Natural killer cell (primary cell): ENCODE data around the gene SAMD10. TPM values are rescaled to one million over a fixed set of nuclear protein-coding genes. Genes with fewer than 3 reads are reported as not detected.

Source experiments
- ATAC-seq, 3 donors: fragments of 150-1000 bp in 2 of 3; fragments of 200-7000 bp in 1 of 3; cut with Tn5 transposase; 1 replicate in 1 of 3; 2 replicates in 2 of 3; pipeline ENCODE4 v1.10.0; 2021; ENCODE audit warnings: mild to moderate bottlenecking in 2 of 3, moderate library complexity in 2 of 3
- DNase-seq, 2 donors: peaks; one replicate each; pipeline versions ENCODE4 v3.0.0 to v3.0.0-alpha.2; 2013 to 2021; ENCODE audit warnings: mixed read lengths in 1 of 2
- H3K27ac ChIP-seq: one replicate; pipeline ENCODE4 v1.5.1; 2013; ENCODE audit warnings: mild to moderate bottlenecking, low read length
- H3K27me3 ChIP-seq: one replicate; pipeline ENCODE4 v1.6.1; 2013; ENCODE audit warnings: low read length; ENCODE audit not compliant: control insufficient read depth, insufficient read depth
- H3K36me3 ChIP-seq: one replicate; pipeline ENCODE4 v1.6.1; 2013; ENCODE audit warnings: low read length; ENCODE audit not compliant: control insufficient read depth, insufficient read depth
- H3K4me1 ChIP-seq: one replicate; pipeline ENCODE4 v1.6.1; 2013; ENCODE audit warnings: low read length; ENCODE audit not compliant: control insufficient read depth, insufficient read depth
- H3K4me3 ChIP-seq: one replicate; pipeline ENCODE4 v1.5.1; 2013; ENCODE audit warnings: low read length
- H3K9me3 ChIP-seq: one replicate; pipeline ENCODE4 v1.6.1; 2013; ENCODE audit warnings: low read length; ENCODE audit not compliant: control insufficient read depth, insufficient read depth
- H3K27ac Mint-ChIP-seq, 2 donors: one replicate each; pipeline ENCODE4 v1.8.0; 2022; ENCODE audit warnings: mild to moderate bottlenecking in 2 of 2, mixed read lengths in 2 of 2, moderate library complexity in 1 of 2
- H3K27me3 Mint-ChIP-seq, 2 donors: one replicate each; pipeline ENCODE4 v1.8.0; 2022; ENCODE audit warnings: low read depth in 2 of 2, mixed read lengths in 2 of 2
- H3K36me3 Mint-ChIP-seq: one replicate; pipeline ENCODE4 v1.8.0; 2022; ENCODE audit warnings: mixed read lengths
- H3K4me1 Mint-ChIP-seq, 2 donors: one replicate each; pipeline ENCODE4 v1.8.0; 2022; ENCODE audit warnings: mixed read lengths in 2 of 2
- H3K4me3 Mint-ChIP-seq: one replicate; pipeline ENCODE4 v1.8.0; 2022; ENCODE audit warnings: mild to moderate bottlenecking, moderate library complexity, mixed read lengths
- H3K9me3 Mint-ChIP-seq, 2 donors: one replicate each; pipeline ENCODE4 v1.8.0; 2022; ENCODE audit warnings: mixed read lengths in 2 of 2
- WGBS: methylation state at CpG from one replicate; pipeline ENCODE4 v1.1.7; 2013; ENCODE audit warnings: missing lambda C conversion rate; ENCODE audit not compliant: insufficient coverage; 5-methylcytosine and 5-hydroxymethylcytosine counted together
- intact Hi-C: fragments of 100-400 bp; cut with micrococcal nuclease; formaldehyde crosslinking; loops from one replicate; pipeline ENCODE4 v1.14.2; 2022
- total RNA-seq, 4 donors: library from RNA; stranded (reverse); fragments of 120-200 nt in 1 of 4; gene quantifications; one replicate each; pipeline versions ENCODE4 v1.2.3 to v1.2.4, GENCODE V29; 2013 to 2022
- TF ChIP-seq, protein P1 (sequence below): fragments of 200-600 bp; IDR thresholded peaks from one replicate; pipeline ENCODE4 v1.8.0; 2022; ENCODE audit warnings: antibody characterized with exemption

SAMD10 gene
- total RNA-seq, 3 donors from 2014 or later (not counting 1 experiment from before 2014, with no cell fraction given): 15.2 to 22.3 (median 17.6) TPM

DNA sequence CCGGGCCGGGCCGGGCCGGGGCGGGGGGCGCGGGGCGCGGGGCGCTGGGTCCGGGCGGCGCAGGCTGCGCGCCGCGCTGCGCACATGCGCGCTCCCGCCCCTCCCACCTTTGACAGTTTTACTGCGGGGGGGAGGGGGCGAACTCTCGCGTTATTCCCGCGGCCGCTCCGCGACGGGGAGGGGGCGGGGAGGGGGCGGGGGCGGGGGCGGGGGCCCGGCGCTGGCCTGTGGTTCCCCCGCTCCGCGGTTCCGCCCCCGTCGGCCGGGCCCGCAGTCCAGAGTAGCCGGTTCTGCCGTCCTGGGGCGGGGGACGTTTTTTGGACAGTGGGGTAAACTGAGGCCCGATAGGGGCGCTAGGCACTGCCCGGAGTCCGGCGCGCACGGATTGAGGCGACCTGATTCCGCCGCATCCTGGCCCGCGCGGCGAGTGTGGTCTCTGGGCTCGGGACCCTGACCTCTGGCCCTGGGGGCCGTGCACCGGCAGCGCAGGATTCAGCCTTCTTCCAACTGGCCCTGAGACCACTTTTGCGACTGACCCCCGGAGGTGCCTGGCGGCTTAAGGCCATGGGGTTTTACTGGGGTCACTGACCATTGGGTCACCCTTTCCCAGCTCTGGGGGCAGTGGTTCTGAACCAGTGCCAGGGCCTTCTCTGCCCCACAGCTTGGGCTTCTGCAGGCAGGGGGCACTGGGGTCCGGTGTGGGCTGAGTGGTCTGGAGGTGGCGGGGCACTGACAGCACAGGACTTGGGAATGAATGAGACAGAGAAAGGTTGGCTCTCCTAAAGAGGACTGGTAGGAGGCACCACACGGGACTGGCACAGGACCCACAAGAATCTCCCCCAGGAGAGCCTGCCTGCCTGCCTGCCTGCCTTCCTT, 9.4 kb downstream of the SAMD10 start, which contains the start of gene ZNF512B:
TSS of gene ZNF512B (minus strand) at position 93 of the 876 bp plus-strand sequence. CDS start 1,980 bp downstream, outside the sequence.
- 7% methylated on average over 55 of the region's 73 CpGs for WGBS
- intact Hi-C loops: loop anchor here (5.0 kb wide), 3 partner anchors 63 to 473 kb away; partner anchors contain the start of gene EEF1A2

DNA sequence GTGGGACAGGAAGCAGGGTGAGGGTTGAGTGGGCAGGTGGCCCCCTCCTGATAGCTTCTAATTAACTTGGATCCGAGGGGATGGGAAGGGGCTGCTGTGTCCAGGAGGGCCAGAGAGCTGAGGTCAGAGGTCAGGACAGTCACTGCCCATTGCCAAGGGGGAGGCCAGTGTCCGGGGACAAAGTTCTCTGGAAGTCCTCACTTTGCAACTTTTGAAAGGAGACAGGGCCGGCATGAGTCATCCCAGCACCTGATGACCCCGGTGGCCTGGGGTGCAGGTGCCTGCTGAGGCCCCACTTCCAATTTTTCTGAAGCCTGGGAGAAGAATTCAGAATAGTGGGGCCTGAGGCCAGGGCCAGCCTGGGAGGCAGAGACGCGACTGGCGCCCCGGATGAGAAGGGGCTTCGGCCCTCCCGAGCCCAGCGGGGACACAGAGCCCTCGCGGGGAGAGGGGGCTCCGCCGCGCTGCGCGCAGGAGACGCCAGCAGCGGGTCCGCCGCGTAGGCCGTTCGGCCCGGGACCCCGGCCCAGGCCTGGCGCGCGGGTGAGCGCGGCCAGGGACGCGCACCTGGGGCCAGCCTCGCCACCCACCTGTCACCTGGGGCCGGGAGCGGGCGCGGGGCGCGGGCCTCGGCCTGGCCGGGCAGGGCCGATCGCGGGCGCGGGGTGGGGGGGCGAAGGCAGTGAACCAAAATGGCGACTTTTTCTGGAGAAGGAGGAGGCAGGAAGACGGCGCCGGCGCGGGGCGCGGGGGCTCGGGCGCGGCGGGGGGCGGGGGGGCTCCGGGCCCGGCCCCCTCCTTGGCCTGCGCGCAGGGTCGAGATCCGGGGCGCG, 10.3 kb downstream of the SAMD10 start:
- no peaks in the 10 kb centered on the region for H3K27me3 Mint-ChIP-seq
- TF ChIP-seq, protein P1, sequence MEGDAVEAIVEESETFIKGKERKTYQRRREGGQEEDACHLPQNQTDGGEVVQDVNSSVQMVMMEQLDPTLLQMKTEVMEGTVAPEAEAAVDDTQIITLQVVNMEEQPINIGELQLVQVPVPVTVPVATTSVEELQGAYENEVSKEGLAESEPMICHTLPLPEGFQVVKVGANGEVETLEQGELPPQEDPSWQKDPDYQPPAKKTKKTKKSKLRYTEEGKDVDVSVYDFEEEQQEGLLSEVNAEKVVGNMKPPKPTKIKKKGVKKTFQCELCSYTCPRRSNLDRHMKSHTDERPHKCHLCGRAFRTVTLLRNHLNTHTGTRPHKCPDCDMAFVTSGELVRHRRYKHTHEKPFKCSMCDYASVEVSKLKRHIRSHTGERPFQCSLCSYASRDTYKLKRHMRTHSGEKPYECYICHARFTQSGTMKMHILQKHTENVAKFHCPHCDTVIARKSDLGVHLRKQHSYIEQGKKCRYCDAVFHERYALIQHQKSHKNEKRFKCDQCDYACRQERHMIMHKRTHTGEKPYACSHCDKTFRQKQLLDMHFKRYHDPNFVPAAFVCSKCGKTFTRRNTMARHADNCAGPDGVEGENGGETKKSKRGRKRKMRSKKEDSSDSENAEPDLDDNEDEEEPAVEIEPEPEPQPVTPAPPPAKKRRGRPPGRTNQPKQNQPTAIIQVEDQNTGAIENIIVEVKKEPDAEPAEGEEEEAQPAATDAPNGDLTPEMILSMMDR: no peak
- H3K4me3 Mint-ChIP-seq: peak overlapping the region; percentile 91
- peaks cover 17 to 19% of the 10 kb centered on the region in 2 donors for H3K4me1 Mint-ChIP-seq
- DNase-seq (peak; percentile 27 to 65), ATAC-seq (peak; percentile 35 to 54 (median 37))
- peaks cover 3% of the 10 kb centered on the region for H3K36me3 ChIP-seq
- intact Hi-C loops: no loop called here
- no peaks in the 10 kb centered on the region for H3K27me3 ChIP-seq
- WGBS: 2% methylated on average over 70 of the region's 70 CpGs
- H3K4me1 ChIP-seq: peaks cover 21% of the 10 kb centered on the region
- H3K36me3 Mint-ChIP-seq: no peaks in the 10 kb centered on the region
- no peak overlapping the region for H3K27ac ChIP-seq
- H3K9me3 ChIP-seq: no peaks in the 10 kb centered on the region
- H3K27ac Mint-ChIP-seq: peak overlapping the region; percentile 66 to 81
- peak overlapping the region; percentile 41 for H3K4me3 ChIP-seq
- H3K9me3 Mint-ChIP-seq: no peaks in the 10 kb centered on the region

More for the DNA sequence above, 9.4 kb downstream of the SAMD10 start, which contains the start of gene ZNF512B:
- no peak within 1 kb of the TSS for H3K27ac ChIP-seq
- H3K4me1 ChIP-seq: peaks cover 24% of the 10 kb centered on the region
- H3K27me3 ChIP-seq: no peaks in the 10 kb centered on the region
- H3K36me3 ChIP-seq: peaks cover 11% of the 10 kb centered on the region
- no peaks in the 10 kb centered on the region for H3K9me3 ChIP-seq
- Mint-ChIP-seq H3K27me3 (no peaks in the 10 kb centered on the region), H3K27ac (peak within 1 kb of the TSS; percentile 66 to 81), H3K4me1 (peaks cover 17 to 20% of the 10 kb centered on the region in 2 donors), H3K36me3 (no peaks in the 10 kb centered on the region), H3K4me3 (peak within 1 kb of the TSS; percentile 91), H3K9me3 (no peaks in the 10 kb centered on the region)
- ATAC-seq (peak; percentile 59 to 61 (median 61)), DNase-seq (peak; percentile 25 to 79)
- peak within 1 kb of the TSS; percentile 41 for H3K4me3 ChIP-seq
- TF ChIP-seq, protein P1: no peak

DNA sequence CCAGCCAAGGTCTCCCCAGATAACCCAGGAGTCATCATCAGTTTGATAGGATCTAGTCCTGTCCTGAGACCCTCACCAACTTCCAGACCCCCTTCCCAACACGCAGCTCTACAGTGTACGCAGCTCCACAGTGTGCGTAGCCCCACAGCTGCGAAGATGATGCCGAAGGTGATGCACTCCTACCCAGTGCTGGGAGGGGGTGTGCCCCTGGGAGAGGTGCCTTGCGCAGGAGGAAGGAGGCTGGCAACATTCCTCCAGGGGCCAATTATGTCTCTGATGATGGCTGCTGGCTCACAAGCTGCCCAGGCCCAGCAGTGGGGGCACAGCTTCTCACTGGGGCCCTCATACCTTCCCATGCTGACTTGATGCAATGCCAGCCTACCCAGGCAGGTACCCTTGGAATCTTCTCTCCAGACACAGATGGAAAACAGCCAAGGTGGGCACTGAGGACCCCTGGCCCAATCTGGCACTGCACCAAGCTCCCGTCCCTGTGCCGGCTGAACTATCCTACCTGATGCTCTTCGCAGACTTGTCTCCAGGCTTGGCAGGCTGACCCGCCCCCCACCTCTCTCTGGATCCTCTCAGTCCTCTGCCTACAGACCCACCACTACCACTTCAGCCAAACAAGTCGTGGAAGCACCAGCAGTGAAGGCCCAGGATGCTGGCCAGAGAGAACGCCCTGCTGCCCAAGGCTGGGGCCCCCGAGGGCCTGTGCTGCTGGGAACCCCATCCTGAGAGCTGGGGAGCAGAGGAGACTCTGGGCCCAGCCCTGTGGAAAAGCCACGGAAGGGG, 11.1 kb downstream of the SAMD10 start:
- H3K27ac ChIP-seq: no peak overlapping the region
- H3K27me3 Mint-ChIP-seq: no peaks in the 10 kb centered on the region

More for the DNA sequence above, 11.1 kb downstream of the SAMD10 start:
- Mint-ChIP-seq H3K4me3 (peak overlapping the region; percentile 91), H3K4me1 (peaks cover 8 to 11% of the 10 kb centered on the region in 2 donors), H3K36me3 (no peaks in the 10 kb centered on the region), H3K9me3 (no peaks in the 10 kb centered on the region), H3K27ac (peak overlapping the region; percentile 66 to 81)
- Histone ChIP-seq H3K9me3 (no peaks in the 10 kb centered on the region), H3K4me3 (peak overlapping the region; percentile 41), H3K27me3 (no peaks in the 10 kb centered on the region), H3K36me3 (peaks cover 2% of the 10 kb centered on the region), H3K4me1 (peaks cover 16% of the 10 kb centered on the region)
- intact Hi-C loops: no loop called here
- WGBS: 85% methylated on average over 14 of the region's 14 CpGs
- ATAC-seq (no peak), DNase-seq (no peak)
- TF ChIP-seq, protein P1: no peak
